Upper lobe of right lung (tissue), 1 donor: ENCODE data around the gene GNAT3. TPM values are rescaled to one million over a fixed set of nuclear protein-coding genes. Genes with fewer than 3 reads are reported as not detected.
A peak's percentile ranks its signal among the peaks of the same experiment; 100 is the strongest.

Source experiments
- ATAC-seq: fragments of 200-7000 bp; cut with Tn5 transposase; one replicate; pipeline ENCODE4 v1.9.1; 2020; ENCODE audit warnings: mild to moderate bottlenecking, moderate library complexity
- DNase-seq: peaks from one replicate; pipeline ENCODE4 v3.0.0-alpha.2; 2020
- H3K27ac ChIP-seq: fragments of 200-600 bp; one replicate; pipeline ENCODE4 v1.8.0; 2022
- H3K27me3 ChIP-seq: fragments of 200-600 bp; one replicate; pipeline ENCODE4 v1.8.0; 2022; ENCODE audit warnings: mild to moderate bottlenecking
- H3K36me3 ChIP-seq: fragments of 200-600 bp; one replicate; pipeline ENCODE4 v1.8.0; 2022
- H3K4me1 ChIP-seq: fragments of 200-600 bp; one replicate; pipeline ENCODE4 v1.8.0; 2022
- H3K4me3 ChIP-seq: fragments of 200-600 bp; one replicate; pipeline ENCODE4 v1.8.0; 2022; ENCODE audit warnings: mild to moderate bottlenecking
- H3K9me3 ChIP-seq: fragments of 200-600 bp; one replicate; pipeline ENCODE4 v1.8.0; 2022
- CTCF ChIP-seq: fragments of 200-600 bp; IDR thresholded peaks from one replicate; pipeline ENCODE4 v1.8.0; 2022; ENCODE audit warnings: antibody characterized with exemption
- intact Hi-C: fragments of 100-400 bp; cut with DNase I; formaldehyde crosslinking; loops from one replicate; pipeline ENCODE4 v1.11.0; 2022
- total RNA-seq: library from RNA; stranded (reverse); fragmentation: NEBNext Ultra II Directional; extraction: Animal tissue kit (Norgen Biotek cat#: 25700); gene quantifications from one replicate; pipeline ENCODE4 v1.2.1, GENCODE V29; 2021
- donor health status: DM: no; HTN: yes; CAD: no; lungs with severe emphysema.

The GNAT3 gene
- total RNA-seq, 1 donor from 2014 or later: not detected

GRCh38 chr7:80530136-80530535 lies 18.3 kb upstream of the GNAT3 start:
- intact Hi-C loops: no loop called here
- Histone ChIP-seq H3K36me3 (no peaks in the 10 kb centered on the region), H3K4me3 (no peak overlapping the region), H3K27ac (no peak overlapping the region), H3K9me3 (no peaks in the 10 kb centered on the region), H3K4me1 (no peaks in the 10 kb centered on the region), H3K27me3 (no peaks in the 10 kb centered on the region)
- no peak for DNase-seq
- TF ChIP-seq CTCF: no peak
- ATAC-seq: no peak

- no peak for DNase-seq
- H3K4me1 ChIP-seq: no peaks in the 10 kb centered on the region
- no peaks in the 10 kb centered on the region for H3K9me3 ChIP-seq
- H3K27ac ChIP-seq: no peak overlapping the region
- no peak overlapping the region for H3K4me3 ChIP-seq
- H3K27me3 ChIP-seq: no peaks in the 10 kb centered on the region
- ATAC-seq: no peak
- H3K36me3 ChIP-seq: no peaks in the 10 kb centered on the region
- intact Hi-C loops: no loop called here
- TF ChIP-seq CTCF: no peak
These were observed 17.5 kb upstream of the GNAT3 start for GRCh38 chr7:80529362-80529761.

DNA sequence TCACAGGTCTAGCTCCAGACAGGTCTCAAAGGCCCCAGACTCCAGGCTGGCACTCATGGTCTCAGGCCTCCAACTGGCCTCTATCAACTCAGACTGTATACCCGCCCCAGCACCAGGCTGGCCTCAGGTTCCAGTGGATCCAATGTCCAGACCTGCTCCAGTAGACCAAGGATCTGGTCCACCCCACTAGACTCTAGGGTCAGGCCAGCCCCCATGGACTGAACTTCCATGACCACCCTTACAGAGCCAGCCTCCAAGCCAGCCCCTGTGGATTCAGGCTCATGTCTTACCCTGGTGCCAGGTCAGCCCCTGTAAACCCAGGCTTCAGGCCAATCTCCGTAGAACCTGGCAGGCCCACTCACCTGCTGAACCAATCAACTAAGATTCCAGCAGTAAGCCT lies 16.8 kb upstream of the GNAT3 start:
- Histone ChIP-seq H3K4me1 (no peaks in the 10 kb centered on the region), H3K36me3 (no peaks in the 10 kb centered on the region), H3K27ac (no peak overlapping the region), H3K27me3 (no peaks in the 10 kb centered on the region), H3K4me3 (no peak overlapping the region), H3K9me3 (no peaks in the 10 kb centered on the region)
- ATAC-seq (peak; percentile 12), DNase-seq (no peak)
- TF ChIP-seq CTCF: no peak
- intact Hi-C loops: no loop called here

DNA sequence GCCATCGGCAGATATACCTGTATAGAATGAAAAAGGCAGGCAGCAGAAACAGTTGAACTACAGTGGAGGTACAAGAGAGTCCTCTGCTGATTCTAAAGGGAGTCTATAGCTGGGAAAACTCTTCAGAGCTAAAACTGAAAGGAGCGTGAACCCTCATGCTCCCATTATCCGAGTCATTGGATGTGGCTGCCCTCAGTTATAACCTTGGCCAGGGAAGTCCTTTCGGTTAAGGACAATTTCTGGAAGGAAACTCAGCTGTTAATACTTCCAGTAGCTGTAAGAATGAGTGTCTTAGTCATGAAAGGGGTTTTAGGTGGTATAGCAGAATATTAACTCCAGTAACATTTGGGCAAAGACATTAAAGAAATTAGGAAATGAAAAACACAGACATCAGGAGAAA lies 14.6 kb upstream of the GNAT3 start:
- intact Hi-C loops: no loop called here
- ATAC-seq (no peak), DNase-seq (no peak)
- H3K4me1 ChIP-seq: no peaks in the 10 kb centered on the region
- no peak overlapping the region for H3K4me3 ChIP-seq
- H3K27ac ChIP-seq: no peak overlapping the region
- H3K9me3 ChIP-seq: no peaks in the 10 kb centered on the region
- no peaks in the 10 kb centered on the region for H3K27me3 ChIP-seq
- TF ChIP-seq CTCF: no peak
- H3K36me3 ChIP-seq: no peaks in the 10 kb centered on the region

- no peak overlapping the region for H3K27ac ChIP-seq
- no peaks in the 10 kb centered on the region for H3K9me3 ChIP-seq
- H3K27me3 ChIP-seq: no peaks in the 10 kb centered on the region
- DNase-seq (no peak), ATAC-seq (no peak)
- TF ChIP-seq CTCF: no peak
- intact Hi-C loops: no loop called here
- no peak overlapping the region for H3K4me3 ChIP-seq
- H3K36me3 ChIP-seq: no peaks in the 10 kb centered on the region
- H3K4me1 ChIP-seq: no peaks in the 10 kb centered on the region
These were observed 12.8 kb upstream of the GNAT3 start for GRCh38 chr7:80524693-80525092.

DNA sequence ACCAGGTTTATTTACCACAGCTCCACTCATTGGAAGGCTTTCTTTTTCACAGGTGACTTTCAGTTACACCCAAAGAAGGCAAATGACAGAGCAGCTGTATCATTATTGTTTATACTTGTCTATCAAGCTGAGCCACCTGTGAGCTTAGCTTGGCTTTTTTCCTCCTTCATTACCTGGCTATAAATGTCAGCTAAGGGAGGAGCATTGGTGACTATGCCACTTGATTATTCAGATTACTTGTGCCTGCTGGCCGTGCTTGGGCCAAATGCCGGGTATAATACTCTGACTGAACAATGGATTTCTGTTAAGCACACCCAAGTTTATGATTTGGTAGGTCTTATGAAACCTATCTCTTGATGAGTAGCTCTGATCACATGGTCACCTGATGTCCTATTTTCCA lies 9.9 kb upstream of the GNAT3 start:
- DNase-seq (no peak), ATAC-seq (no peak)
- Histone ChIP-seq H3K4me3 (no peak overlapping the region), H3K27ac (no peak overlapping the region), H3K36me3 (no peaks in the 10 kb centered on the region), H3K9me3 (no peaks in the 10 kb centered on the region), H3K4me1 (peaks cover 4% of the 10 kb centered on the region), H3K27me3 (no peaks in the 10 kb centered on the region)
- no peak for TF ChIP-seq CTCF
- intact Hi-C loops: no loop called here
